Activated T-helper 1 cell treated with anti-CD3 and anti-CD28 coated beads, Interleukin-12 subunit alpha, Interleukin-12 subunit beta, Interleukin-2, Interleukin-4 antibody, amounts not matched to agents 30 ng/mL and 10 ng/mL and 1 ng/mL, durations not matched to agents 14 hours and 24 hours and 36 hours (primary cell): ENCODE data around the gene CALML5. TPM values are rescaled to one million over a fixed set of nuclear protein-coding genes. Genes with fewer than 3 reads are reported as not detected.

Source experiments
- DNase-seq: peaks from one replicate; pipeline ENCODE4 v3.0.0; 2021; ENCODE audit warnings: low spot score
- H3K27ac Mint-ChIP-seq: one replicate; pipeline ENCODE4 v1.8.0; 2021; ENCODE audit warnings: mild to moderate bottlenecking, mixed read lengths
- H3K27me3 Mint-ChIP-seq: one replicate; pipeline ENCODE4 v1.8.0; 2022; ENCODE audit warnings: mild to moderate bottlenecking, moderate library complexity, mixed read lengths; ENCODE audit not compliant: insufficient read depth
- H3K36me3 Mint-ChIP-seq: one replicate; pipeline ENCODE4 v1.8.0; 2021; ENCODE audit warnings: low read depth, mixed read lengths
- H3K4me1 Mint-ChIP-seq: one replicate; pipeline ENCODE4 v1.8.0; 2021; ENCODE audit warnings: low read depth, mixed read lengths
- H3K4me3 Mint-ChIP-seq: one replicate; pipeline ENCODE4 v1.8.0; 2021; ENCODE audit warnings: mild to moderate bottlenecking, moderate library complexity, mixed read lengths
- H3K9me3 Mint-ChIP-seq: one replicate; pipeline ENCODE4 v1.8.0; 2021; ENCODE audit warnings: mixed read lengths
- intact Hi-C: fragments of 100-400 bp; cut with micrococcal nuclease; formaldehyde crosslinking; loops from one replicate; pipeline ENCODE4 v1.15.1; 2024
- total RNA-seq: library from RNA; stranded (reverse); gene quantifications from 2 replicates; pipeline ENCODE4 v1.2.3, GENCODE V29; 2022

CALML5 gene
- not detected in 2 replicates for total RNA-seq

GRCh38 chr10:5499493-5500140 is at the start of gene CALML5:
Gene CALML5 (minus strand): TSS chr10:5499570. CDS start chr10:5499438, 132 bp downstream.
- no peak within 1 kb of the TSS for H3K27ac Mint-ChIP-seq
- no peak within 1 kb of the TSS for H3K4me3 Mint-ChIP-seq
- no peaks in the 10 kb centered on the region for H3K36me3 Mint-ChIP-seq
- DNase-seq, result no peak
- no peaks in the 10 kb centered on the region for H3K4me1 Mint-ChIP-seq
- intact Hi-C loops, result no loop called here
- H3K9me3 Mint-ChIP-seq, result no peaks in the 10 kb centered on the region
- H3K27me3 Mint-ChIP-seq, result peaks cover 14% of the 10 kb centered on the region

GRCh38 chr10:5547931-5548660 is 48.7 kb upstream of the CALML5 start:
- H3K27me3 Mint-ChIP-seq, result peaks cover 5% of the 10 kb centered on the region
- no peaks in the 10 kb centered on the region for H3K36me3 Mint-ChIP-seq
- H3K9me3 Mint-ChIP-seq, result peaks cover 4% of the 10 kb centered on the region
- peaks cover 25% of the 10 kb centered on the region for H3K4me1 Mint-ChIP-seq
- intact Hi-C loops, result loop anchor here (2.0 kb wide), 2 partner anchors 17 to 101 kb away; no protein-coding TSS in a partner anchor
- H3K4me3 Mint-ChIP-seq, result no peak overlapping the region
- H3K27ac Mint-ChIP-seq, result no peak overlapping the region
- DNase-seq, result no peak

- Mint-ChIP-seq H3K27me3 (peaks cover 5% of the 10 kb centered on the region), H3K4me1 (peaks cover 20% of the 10 kb centered on the region), H3K27ac (no peak overlapping the region), H3K4me3 (no peak overlapping the region), H3K9me3 (peaks cover 4% of the 10 kb centered on the region), H3K36me3 (no peaks in the 10 kb centered on the region)
- no peak for DNase-seq
- intact Hi-C loops, result no loop called here
Measured at GRCh38 chr10:5547681-5547930, 48.2 kb upstream of the CALML5 start.

GRCh38 chr10:5546891-5547680 is 47.7 kb upstream of the CALML5 start:
- Mint-ChIP-seq H3K4me3 (no peak overlapping the region), H3K27ac (no peak overlapping the region)
- intact Hi-C loops, result no loop called here

GRCh38 chr10:5545778-5546710 is 46.7 kb upstream of the CALML5 start:
- DNase-seq, result no peak
- H3K27me3 Mint-ChIP-seq, result peaks cover 8% of the 10 kb centered on the region
- intact Hi-C loops, result no loop called here
- H3K4me1 Mint-ChIP-seq, result peaks cover 7% of the 10 kb centered on the region
- peaks cover 11% of the 10 kb centered on the region for H3K9me3 Mint-ChIP-seq
- no peak overlapping the region for H3K4me3 Mint-ChIP-seq
- H3K36me3 Mint-ChIP-seq, result no peaks in the 10 kb centered on the region
- H3K27ac Mint-ChIP-seq, result no peak overlapping the region

More at GRCh38 chr10:5546891-5547680, 47.7 kb upstream of the CALML5 start:
- Mint-ChIP-seq H3K36me3 (no peaks in the 10 kb centered on the region), H3K4me1 (peaks cover 15% of the 10 kb centered on the region), H3K27me3 (peaks cover 8% of the 10 kb centered on the region), H3K9me3 (peaks cover 7% of the 10 kb centered on the region)
- DNase-seq, result no peak

GRCh38 chr10:5545426-5545777 is 46.0 kb upstream of the CALML5 start:
- Mint-ChIP-seq H3K27me3 (peaks cover 8% of the 10 kb centered on the region), H3K27ac (no peak overlapping the region), H3K36me3 (no peaks in the 10 kb centered on the region), H3K4me1 (peaks cover 5% of the 10 kb centered on the region), H3K4me3 (no peak overlapping the region), H3K9me3 (peaks cover 15% of the 10 kb centered on the region)
- DNase-seq, result no peak
- intact Hi-C loops, result no loop called here

- Mint-ChIP-seq H3K27ac (no peak overlapping the region), H3K27me3 (peaks cover 8% of the 10 kb centered on the region), H3K36me3 (no peaks in the 10 kb centered on the region), H3K4me1 (peaks cover under 1% of the 10 kb centered on the region), H3K9me3 (peaks cover 16% of the 10 kb centered on the region), H3K4me3 (no peak overlapping the region)
- no peak for DNase-seq
- intact Hi-C loops, result no loop called here
Measured at GRCh38 chr10:5545011-5545410, 45.6 kb upstream of the CALML5 start.

GRCh38 chr10:5544216-5544805 is 44.9 kb upstream of the CALML5 start:
- no peak for DNase-seq
- Mint-ChIP-seq H3K9me3 (peaks cover 16% of the 10 kb centered on the region), H3K36me3 (no peaks in the 10 kb centered on the region), H3K4me3 (no peak overlapping the region), H3K27ac (no peak overlapping the region), H3K27me3 (peaks cover 8% of the 10 kb centered on the region), H3K4me1 (no peaks in the 10 kb centered on the region)
- intact Hi-C loops, result no loop called here

- intact Hi-C loops, result no loop called here
- DNase-seq, result no peak
- H3K9me3 Mint-ChIP-seq, result peaks cover 16% of the 10 kb centered on the region
Measured at GRCh38 chr10:5543623-5544022, 44.3 kb upstream of the CALML5 start.

GRCh38 chr10:5542100-5542499 is 42.7 kb upstream of the CALML5 start:
- H3K27me3 Mint-ChIP-seq, result peaks cover 14% of the 10 kb centered on the region
- no peak for DNase-seq
- peaks cover 16% of the 10 kb centered on the region for H3K9me3 Mint-ChIP-seq
- H3K27ac Mint-ChIP-seq, result no peak overlapping the region
- H3K36me3 Mint-ChIP-seq, result no peaks in the 10 kb centered on the region
- intact Hi-C loops, result no loop called here
- no peak overlapping the region for H3K4me3 Mint-ChIP-seq
- H3K4me1 Mint-ChIP-seq, result no peaks in the 10 kb centered on the region

More at GRCh38 chr10:5543623-5544022, 44.3 kb upstream of the CALML5 start:
- H3K27ac Mint-ChIP-seq, result no peak overlapping the region
- H3K4me1 Mint-ChIP-seq, result no peaks in the 10 kb centered on the region
- H3K4me3 Mint-ChIP-seq, result no peak overlapping the region
- H3K27me3 Mint-ChIP-seq, result peaks cover 12% of the 10 kb centered on the region
- H3K36me3 Mint-ChIP-seq, result no peaks in the 10 kb centered on the region

GRCh38 chr10:5540891-5541290 is 41.5 kb upstream of the CALML5 start:
- Mint-ChIP-seq H3K9me3 (peaks cover 16% of the 10 kb centered on the region), H3K4me1 (no peaks in the 10 kb centered on the region), H3K4me3 (no peak overlapping the region), H3K27ac (no peak overlapping the region), H3K27me3 (peaks cover 14% of the 10 kb centered on the region), H3K36me3 (no peaks in the 10 kb centered on the region)
- no peak for DNase-seq
- intact Hi-C loops, result no loop called here

GRCh38 chr10:5540080-5540479 is 40.7 kb upstream of the CALML5 start:
- no peak overlapping the region for H3K27ac Mint-ChIP-seq
- H3K27me3 Mint-ChIP-seq, result peaks cover 14% of the 10 kb centered on the region
- H3K4me3 Mint-ChIP-seq, result no peak overlapping the region
- H3K36me3 Mint-ChIP-seq, result no peaks in the 10 kb centered on the region
- DNase-seq, result no peak
- intact Hi-C loops, result no loop called here
- H3K4me1 Mint-ChIP-seq, result no peaks in the 10 kb centered on the region
- peaks cover 16% of the 10 kb centered on the region for H3K9me3 Mint-ChIP-seq
